ENCODE results near the gene ZNF562. TPM values are rescaled to one million over a fixed set of nuclear protein-coding genes. Genes with fewer than 3 reads are reported as not detected.
A peak's percentile ranks its signal among the peaks of the same experiment; 100 is the strongest.
"Not testable (repeated sequence)": the region's sequence is repeated elsewhere in the genome, so short reads cannot be mapped to it uniquely, and the experiment has no call there.

Gene ZNF562
- total RNA-seq, 4 donors from 2014 or later: 22.8 to 30.3 (median 27.2) TPM

DNA sequence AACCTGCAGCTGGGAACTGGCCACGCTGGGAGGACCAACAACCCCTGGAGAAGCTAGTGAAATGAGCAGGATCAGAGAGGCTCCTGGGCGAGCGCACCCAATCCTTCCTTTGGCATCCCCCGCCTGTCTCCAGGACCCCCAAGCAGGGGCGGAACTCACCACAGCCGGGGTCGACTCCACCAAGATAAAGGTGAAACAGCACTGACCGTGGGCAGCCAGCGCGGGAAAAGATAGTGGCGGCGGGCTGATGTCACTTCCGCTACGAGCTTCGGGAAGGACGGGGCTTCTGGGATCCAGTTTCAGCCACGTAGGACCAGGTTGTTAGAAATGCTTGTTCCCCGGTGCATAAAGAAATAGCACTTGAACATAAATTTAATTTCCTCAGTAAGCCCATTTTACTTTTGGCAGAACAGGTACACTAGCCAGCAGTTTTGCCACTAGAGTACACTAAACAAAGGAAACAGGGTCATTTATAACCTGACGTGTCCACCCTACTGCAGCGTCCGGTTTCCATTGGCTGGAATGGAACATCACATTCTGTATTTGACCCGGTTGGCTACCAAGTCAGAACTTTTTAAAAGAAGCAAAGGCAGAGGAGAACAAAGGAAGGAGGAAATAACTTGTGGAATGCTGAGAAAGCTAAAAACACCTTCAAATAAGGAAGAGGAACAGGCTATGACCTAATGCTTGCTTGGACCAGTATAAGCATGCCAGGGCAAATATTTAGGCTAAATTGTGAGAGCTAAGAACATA is 25.5 kb upstream of the ZNF562 start:
- DNase-seq (ENCODE audit: extremely low spot score): no peak
- H3K4me1 ChIP-seq: no peaks in the 10 kb centered on the region
- no peaks in the 10 kb centered on the region for H3K9me3 ChIP-seq
- no peak overlapping the region for H3K4me3 ChIP-seq
- intact Hi-C loops (cut with DNase I): no loop called here
- no peak overlapping the region for H3K27ac ChIP-seq (replicated peaks in 1 of 4)
- 92% methylated on average over 22 of the region's 22 CpGs for WGBS
- TF ChIP-seq, protein P1, sequence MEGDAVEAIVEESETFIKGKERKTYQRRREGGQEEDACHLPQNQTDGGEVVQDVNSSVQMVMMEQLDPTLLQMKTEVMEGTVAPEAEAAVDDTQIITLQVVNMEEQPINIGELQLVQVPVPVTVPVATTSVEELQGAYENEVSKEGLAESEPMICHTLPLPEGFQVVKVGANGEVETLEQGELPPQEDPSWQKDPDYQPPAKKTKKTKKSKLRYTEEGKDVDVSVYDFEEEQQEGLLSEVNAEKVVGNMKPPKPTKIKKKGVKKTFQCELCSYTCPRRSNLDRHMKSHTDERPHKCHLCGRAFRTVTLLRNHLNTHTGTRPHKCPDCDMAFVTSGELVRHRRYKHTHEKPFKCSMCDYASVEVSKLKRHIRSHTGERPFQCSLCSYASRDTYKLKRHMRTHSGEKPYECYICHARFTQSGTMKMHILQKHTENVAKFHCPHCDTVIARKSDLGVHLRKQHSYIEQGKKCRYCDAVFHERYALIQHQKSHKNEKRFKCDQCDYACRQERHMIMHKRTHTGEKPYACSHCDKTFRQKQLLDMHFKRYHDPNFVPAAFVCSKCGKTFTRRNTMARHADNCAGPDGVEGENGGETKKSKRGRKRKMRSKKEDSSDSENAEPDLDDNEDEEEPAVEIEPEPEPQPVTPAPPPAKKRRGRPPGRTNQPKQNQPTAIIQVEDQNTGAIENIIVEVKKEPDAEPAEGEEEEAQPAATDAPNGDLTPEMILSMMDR (IDR thresholded peaks at IDR 0.05): no peak
- TF ChIP-seq EP300 (IDR thresholded peaks at IDR 0.05) (no peak), POLR2A (IDR thresholded peaks at IDR 0.05; ENCODE audit: low read depth) (no peak)
- H3K27me3 ChIP-seq: peaks cover 0 to 3% (median 0%) of the 10 kb centered on the region in 4 donors
- no peaks in the 10 kb centered on the region for H3K36me3 ChIP-seq

DNA sequence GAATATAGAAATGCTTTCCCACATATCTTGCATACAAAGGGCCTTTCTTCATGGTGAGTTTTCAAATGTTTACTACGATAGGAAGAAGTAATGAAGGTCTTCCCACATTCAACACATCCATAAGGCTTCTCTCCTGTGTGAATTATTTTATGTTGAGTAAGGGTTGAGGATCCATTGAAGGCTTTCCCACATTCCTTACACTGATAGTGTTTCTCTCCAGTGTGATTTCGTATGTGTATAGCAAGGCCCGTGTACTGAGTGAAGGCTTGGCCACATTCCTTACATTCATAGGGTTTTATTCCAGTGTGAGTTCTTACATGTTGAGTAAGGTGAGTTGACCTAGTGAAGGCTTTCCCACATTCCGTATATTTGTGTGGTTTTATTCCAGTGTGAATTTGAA is 15.4 kb upstream of the ZNF562 start:
- H3K36me3 ChIP-seq; H3K27ac ChIP-seq (replicated peaks in 1 of 4); H3K27me3 ChIP-seq; H3K4me3 ChIP-seq; intact Hi-C loops (cut with DNase I); H3K4me1 ChIP-seq; DNase-seq (ENCODE audit: extremely low spot score): not testable (repeated sequence)
- 74% methylated on average over 4 of the region's 4 CpGs for WGBS
- peaks cover 0 to 16% (median 13%) of the 10 kb centered on the region in 4 donors for H3K9me3 ChIP-seq

DNA sequence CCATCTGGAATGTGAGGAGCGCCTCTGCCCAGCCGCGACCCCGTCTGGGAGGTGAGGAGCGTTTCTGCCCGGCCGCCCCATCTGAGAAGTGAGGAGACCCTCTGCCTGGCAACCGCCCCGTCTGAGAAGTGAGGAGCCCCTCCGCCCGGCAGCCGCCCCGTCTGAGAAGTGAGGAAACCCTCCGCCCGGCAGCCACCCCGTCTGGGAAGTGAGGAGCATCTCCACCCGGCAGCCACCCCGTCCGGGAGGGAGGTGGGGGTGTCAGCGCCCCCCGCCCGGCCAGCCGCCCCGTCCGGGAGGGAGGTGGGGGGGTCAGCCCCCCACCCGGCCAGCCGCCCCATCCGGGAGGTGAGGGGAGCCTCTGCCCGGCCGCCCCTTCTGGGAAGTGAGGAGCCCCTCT is 5.1 kb upstream of the ZNF562 start:
- H3K9me3 ChIP-seq; H3K36me3 ChIP-seq; H3K4me3 ChIP-seq; H3K27me3 ChIP-seq; H3K4me1 ChIP-seq; DNase-seq (ENCODE audit: extremely low spot score); intact Hi-C loops (cut with DNase I); H3K27ac ChIP-seq (replicated peaks in 1 of 4): not testable (repeated sequence)
- WGBS: 93% methylated on average over 23 of the region's 30 CpGs

DNA sequence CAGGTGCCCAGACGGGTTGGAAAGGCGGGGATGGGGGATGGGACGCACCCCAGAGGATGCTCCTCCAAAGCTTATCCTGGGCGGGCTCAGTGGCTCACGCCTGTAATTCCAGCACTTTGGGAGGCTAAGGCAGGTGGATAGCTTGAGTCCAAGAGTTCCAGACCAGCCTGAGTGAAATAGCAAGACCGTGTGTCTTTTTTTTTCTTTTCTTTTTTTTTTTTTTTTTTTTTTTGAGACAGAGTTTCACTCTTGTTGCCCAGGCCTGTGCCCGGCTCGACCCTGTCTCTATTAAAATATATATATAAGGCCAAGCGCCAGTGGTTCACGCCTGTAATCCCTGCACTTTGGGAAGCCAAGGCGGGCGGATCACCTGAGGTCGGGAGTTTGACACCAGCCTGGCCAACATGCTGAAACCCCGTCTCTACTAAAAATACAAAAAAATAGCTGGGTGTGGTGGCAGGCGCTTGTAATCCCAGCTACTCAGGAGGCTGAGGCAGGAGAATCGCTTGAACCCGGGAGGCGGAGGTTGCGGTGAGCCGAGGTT is 530 bp upstream of the ZNF562 start:
- WGBS: 59% methylated on average over 20 of the region's 20 CpGs
- H3K27me3 ChIP-seq; intact Hi-C loops (cut with DNase I); DNase-seq (ENCODE audit: extremely low spot score): not testable (repeated sequence)
- Histone ChIP-seq H3K27ac (replicated peaks in 1 of 4) (peak overlapping the region; percentile 89 to 95 (median 93)), H3K9me3 (peaks cover 4 to 15% (median 13%) of the 10 kb centered on the region in 4 donors), H3K36me3 (peaks cover 0 to 13% (median 4%) of the 10 kb centered on the region in 4 donors), H3K4me3 (peak overlapping the region; percentile 73 to 92 (median 77)), H3K4me1 (peaks cover 12 to 23% (median 13%) of the 10 kb centered on the region in 4 donors)

DNA sequence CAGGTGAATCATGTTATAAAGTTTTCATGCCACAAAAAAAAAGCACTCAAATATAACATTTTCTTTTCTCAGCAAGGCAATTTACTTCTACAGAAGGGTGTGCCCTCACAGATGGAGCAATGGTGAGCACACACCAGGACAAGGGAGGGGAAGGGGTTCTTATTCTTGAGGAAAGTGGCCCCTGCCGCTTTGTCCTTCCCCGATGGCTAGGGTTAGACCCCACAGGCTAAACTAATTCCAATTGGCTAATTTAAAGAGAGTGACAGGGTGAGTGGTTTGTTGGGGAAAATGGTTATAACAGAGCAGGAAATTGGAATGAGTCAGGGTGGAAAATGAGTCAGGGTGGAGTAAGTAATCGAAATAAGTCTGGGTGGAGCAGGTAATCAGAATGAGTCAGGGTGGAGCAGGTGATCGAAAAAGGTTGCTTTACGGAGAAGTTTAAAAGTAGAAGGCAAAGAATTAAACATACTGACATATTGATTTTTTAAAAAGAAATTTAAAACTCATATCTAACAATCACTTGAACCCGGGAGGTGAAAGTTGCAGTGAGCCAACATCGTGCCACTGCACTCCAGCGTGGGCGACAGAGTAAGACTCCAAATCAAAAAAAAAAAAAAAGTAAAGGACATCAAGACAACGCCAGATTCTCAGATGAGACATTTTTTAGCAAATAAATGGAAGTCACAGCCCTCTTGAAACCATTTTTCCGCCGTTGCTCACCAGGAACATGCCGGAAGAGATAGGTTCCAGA is 813 bp downstream of the ZNF562 start:
- Histone ChIP-seq H3K4me3 (peak overlapping the region; percentile 73 to 92 (median 77)), H3K4me1 (peaks cover 12 to 23% (median 13%) of the 10 kb centered on the region in 4 donors), H3K27ac (replicated peaks in 1 of 4) (peak overlapping the region; percentile 89 to 95 (median 93)), H3K36me3 (peaks cover 0 to 13% (median 4%) of the 10 kb centered on the region in 4 donors), H3K9me3 (peaks cover 4 to 15% (median 13%) of the 10 kb centered on the region in 4 donors), H3K27me3 (no peaks in the 10 kb centered on the region)
- intact Hi-C loops (cut with DNase I): loop anchor here (5.0 kb wide), 2 partner anchors 52 to 93 kb away; partner anchors contain the start of genes ZNF561 and ZNF846
- 38% methylated on average over 13 of the region's 13 CpGs for WGBS
- TF ChIP-seq POLR2AphosphoS5 (IDR thresholded peaks at IDR 0.05) (no peak), POLR2A (IDR thresholded peaks at IDR 0.05; ENCODE audit: low read depth) (no peak), EP300 (IDR thresholded peaks at IDR 0.05) (no peak)
- TF ChIP-seq, protein P1 (IDR thresholded peaks at IDR 0.05): no peak
- no peak for DNase-seq (ENCODE audit: extremely low spot score)

DNA sequence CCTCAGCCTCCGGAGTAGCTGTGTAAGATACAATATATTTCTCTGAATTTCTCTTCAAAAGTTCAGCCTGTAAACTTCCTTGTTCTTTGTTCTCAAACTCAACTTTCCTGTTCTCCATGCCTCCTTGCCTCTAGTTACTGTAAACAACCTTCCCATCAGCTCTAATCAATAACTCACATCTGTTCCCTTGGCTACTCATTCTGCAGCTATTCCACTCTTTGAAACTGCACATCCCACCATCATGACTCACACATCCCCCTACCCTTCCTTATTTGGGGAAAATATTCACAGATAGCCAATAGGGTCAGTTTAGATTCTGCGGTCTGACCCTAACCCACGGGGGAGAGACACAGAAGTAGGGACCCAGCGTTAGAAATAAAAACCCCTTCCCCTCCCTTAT is 2.0 kb downstream of the ZNF562 start:
- intact Hi-C loops (cut with DNase I): loop anchor here (5.0 kb wide), 2 partner anchors 51 to 94 kb away; partner anchors contain the start of genes ZNF561 and ZNF846
- Histone ChIP-seq H3K27me3 (no peaks in the 10 kb centered on the region), H3K4me1 (peaks cover 12 to 23% (median 13%) of the 10 kb centered on the region in 4 donors), H3K4me3 (no peak overlapping the region), H3K36me3 (peaks cover 0 to 16% (median 5%) of the 10 kb centered on the region in 4 donors), H3K27ac (replicated peaks in 1 of 4) (no peak overlapping the region), H3K9me3 (peaks cover 4 to 23% (median 17%) of the 10 kb centered on the region in 4 donors)
- no peak for DNase-seq (ENCODE audit: extremely low spot score)
- TF ChIP-seq POLR2A (IDR thresholded peaks at IDR 0.05; ENCODE audit: low read depth) (no peak), EP300 (IDR thresholded peaks at IDR 0.05) (no peak), POLR2AphosphoS5 (IDR thresholded peaks at IDR 0.05) (no peak)
- TF ChIP-seq, protein P1 (IDR thresholded peaks at IDR 0.05): no peak
- WGBS: 96% methylated on average over 4 of the region's 4 CpGs
